ENCODE results near the gene GNLY.

DNA sequence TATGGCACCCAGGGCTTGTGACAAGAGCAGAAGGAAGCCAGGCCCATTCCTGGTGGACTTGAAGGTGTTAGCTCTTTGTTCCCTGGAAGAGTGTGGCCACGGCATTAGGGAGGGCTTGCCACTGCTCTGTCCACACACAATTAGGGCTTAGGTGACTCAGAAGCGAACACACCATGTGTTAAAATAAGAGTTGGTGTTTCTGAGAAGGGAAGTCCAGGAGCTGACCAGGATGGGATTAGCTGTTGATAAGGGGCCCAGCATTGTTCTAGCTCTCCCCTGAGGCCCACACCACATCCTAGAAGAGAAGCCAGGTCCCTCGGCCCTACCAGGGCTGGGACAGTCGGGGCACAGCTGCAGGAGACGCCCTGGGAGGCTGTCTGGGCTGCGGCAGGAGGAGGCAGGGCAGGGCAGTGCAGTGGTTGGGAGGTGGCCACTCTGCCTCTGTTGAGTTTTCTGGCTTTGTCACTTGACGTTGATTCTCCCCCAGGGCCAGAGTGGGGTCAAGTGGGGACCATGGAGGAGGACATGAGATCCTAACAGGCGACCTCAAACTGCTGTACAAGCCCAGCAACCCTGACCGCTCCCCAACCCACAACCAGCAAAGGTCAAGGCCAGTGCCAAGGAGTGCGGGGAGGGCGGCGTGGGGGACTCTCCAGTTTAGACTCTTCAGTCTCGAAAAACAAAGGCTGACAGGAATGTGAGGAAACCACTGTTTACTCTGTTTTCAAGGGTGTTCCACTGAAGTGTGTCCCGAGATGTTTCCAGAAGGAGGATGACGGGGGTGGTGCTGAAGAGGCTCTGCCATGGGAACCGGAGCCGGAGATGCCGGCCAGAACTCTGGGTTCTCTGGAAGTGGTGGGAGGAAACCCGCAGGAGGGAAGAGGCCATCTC, 16.8 kb downstream of the GNLY start:
- TF ChIP-seq YY1 (IDR thresholded peaks at IDR 0.05; ENCODE audit: insufficient read depth, insufficient read length): no peak
- no peak for TF ChIP-seq ZNF274 (IDR thresholded peaks at IDR 0.05; ENCODE audit: low read depth, low read length)

Measured in NT2/D1 (cell line).